Non-pigmented ciliary epithelial cell (primary cell): ENCODE results near the gene SLC12A2.
A peak's percentile ranks its signal among the peaks of the same experiment; 100 is the strongest.

Source experiments
- DNase-seq: peaks from one replicate; pipeline ENCODE4 v3.0.0-alpha.2; 2010; ENCODE audit warnings: low read depth

SLC12A2 gene

DNA sequence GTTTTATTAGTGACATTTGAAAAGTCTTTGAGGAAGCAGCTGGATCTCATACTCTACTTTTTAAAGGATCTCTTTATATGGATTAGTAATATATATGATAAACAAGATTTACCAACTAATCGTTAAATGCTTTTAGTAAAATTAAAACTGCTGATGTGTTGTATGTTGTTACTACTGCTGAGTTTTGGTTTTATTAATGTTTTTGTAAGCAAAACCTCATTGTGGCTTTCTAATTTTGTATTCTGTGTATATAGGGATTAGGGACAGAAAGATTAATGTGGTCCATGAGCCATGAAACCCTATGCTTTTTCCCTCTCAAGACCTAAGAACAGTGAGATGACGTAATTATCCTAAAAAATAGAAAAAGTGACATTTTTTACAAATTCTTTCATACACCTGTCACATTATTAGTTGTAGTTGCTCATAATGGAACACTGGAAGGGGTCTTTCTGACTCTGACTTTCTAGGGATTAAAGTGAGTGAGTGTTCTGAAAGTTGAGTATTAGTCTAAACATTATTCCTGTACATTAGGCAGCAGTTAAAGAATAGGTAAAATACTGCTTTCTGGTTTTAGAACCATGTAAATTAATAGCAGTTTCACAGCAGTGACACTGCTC lies 85.9 kb downstream of the SLC12A2 start:
- no peak for DNase-seq

DNA sequence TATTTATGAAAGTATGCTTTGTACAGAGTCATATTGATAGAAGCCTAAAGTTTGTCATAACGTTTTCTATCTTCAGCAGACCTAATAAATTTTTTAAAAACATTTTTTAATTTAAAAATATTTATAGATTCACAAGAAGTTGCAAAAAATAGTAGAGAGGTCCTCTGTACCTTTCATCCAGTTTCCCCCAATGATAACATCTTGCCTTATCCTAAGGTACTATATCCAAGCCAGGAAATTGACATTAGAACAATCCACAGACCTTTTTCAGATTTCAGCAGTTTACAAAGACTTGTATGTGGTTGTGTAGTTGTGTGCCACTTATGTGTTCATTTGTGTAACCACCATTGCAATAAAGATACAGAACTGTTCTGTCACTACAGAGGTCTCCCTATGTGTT lies 88.5 kb downstream of the SLC12A2 start:
- DNase-seq: no peak

DNA sequence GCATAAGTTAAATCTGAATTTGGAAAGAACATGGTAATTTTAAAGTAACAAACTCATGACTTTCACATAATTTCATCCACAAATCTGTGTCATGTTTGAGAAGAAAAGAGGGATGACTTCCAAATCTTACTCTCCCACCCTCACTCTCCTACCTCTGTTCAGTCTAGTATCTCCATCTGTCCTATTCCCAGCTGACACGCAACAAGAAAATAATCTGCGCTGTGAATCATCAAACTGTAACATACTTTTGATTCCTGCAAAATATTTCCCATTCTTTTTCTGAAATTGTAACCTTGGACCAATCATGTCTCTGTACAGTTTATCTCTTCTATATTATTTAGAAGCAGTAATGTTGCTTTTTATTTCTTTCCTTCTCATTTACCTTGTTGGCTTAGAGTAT lies 91.4 kb downstream of the SLC12A2 start:
- peak; percentile 45 for DNase-seq

DNA sequence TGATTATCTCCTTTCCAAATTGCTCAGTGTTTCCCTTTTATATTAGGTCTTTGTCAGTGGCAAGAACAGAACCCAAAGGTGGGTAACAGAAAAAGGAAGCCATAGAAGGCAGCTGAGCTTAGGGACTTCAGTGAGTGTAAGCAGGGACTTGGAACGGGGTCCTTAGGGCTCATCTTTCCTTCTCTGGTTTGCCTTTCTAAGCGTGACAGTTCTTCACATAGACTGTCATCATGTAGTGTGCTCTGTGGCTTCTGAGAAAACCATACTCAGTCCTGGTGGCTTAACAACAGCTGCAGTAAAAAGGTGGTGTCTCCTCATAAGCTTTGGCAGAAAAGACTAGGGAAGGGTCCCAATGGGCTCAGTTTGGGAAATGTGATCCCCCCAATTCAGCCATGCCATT lies 108.8 kb downstream of the SLC12A2 start:
- DNase-seq: no peak

DNA sequence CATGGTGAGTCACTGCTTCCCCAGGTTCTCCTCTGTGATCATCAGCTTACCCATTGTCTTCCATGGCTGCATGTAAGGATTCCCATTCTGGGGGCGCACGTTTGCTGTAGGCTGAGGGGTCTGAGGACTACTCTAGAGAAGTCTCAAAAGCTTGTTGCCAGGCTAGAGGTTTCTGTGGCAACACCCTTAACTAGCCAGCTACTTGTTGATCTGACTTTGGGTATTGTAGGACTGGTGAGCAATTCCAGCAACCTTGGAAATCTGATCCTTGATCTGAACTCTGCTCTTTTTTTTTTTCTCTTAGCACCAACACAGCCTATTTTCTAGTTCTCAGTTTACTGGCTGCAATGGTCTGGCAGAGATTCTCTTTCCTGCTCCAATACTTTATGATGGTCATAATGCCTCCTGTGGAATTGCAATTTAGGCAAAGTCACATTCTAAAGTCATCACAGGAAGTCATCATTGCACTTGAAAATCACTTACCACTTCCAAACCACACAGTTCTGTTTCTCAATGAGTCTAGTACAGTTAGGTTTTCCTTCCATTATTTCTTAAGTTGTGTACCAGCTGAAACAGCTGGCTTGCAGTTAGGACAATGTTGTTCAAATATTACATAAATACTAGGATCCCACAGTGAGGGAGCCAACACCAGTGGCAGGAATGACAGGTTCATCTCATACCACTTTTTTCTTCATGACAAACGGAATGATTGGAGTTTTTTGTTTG lies 110.3 kb downstream of the SLC12A2 start:
- DNase-seq: no peak

DNA sequence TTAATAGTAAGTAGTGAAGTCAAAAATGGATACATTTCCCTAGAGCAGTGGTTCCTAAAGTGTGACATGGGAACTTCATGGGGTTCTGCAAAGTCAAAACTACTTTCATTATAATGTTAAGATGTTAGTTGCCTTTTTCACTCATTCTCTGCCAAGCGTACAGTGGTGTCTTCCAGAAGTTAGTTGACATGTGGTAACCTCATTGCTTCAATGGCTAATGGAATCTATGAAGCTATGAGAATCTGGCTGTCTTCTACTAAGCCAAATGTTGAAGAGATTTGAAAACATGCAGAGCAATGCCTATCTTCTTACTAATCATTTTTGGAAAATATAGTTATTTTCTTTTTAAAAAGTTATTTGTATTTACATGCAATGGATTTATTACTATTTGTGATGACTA lies 111.8 kb downstream of the SLC12A2 start:
- DNase-seq: no peak

DNA sequence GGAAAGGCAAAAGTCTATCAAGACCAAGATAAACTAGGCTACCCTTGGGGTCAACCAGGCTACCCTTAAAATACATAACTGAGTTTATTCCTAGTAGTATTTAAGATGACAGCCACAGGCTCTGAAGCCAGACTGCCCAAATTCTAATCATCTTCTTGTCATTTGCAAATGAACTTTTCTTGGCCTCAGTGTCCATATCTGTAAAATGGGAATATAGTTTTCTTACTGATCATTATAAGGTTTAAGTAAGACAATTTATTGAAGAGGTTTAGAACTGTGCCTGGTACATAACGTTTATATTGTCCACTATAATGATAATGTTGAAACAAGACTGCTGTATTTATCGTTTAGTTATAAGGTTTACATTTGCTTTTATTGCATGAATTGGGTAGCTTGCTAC lies 112.5 kb downstream of the SLC12A2 start:
- no peak for DNase-seq

DNA sequence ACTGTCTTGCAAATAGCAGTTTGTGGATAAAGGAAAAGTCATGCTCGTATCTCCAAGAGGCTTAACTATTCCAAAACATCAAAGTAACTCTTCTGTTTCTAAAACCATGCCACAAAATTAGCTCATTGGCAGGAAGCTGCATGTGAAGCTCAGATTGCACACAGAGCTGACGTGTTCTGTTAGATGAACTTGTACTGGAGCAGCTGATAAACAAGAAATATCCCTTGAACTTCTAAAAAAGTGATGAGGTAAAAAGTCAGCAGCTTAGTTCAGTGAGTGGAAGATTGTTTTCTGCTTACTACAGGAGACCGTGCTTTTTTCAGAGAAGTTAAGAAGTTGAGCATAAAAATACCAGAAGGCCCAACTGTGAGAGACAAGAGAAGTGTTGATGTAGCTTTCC lies 113.2 kb downstream of the SLC12A2 start:
- peak; percentile 68 for DNase-seq

DNA sequence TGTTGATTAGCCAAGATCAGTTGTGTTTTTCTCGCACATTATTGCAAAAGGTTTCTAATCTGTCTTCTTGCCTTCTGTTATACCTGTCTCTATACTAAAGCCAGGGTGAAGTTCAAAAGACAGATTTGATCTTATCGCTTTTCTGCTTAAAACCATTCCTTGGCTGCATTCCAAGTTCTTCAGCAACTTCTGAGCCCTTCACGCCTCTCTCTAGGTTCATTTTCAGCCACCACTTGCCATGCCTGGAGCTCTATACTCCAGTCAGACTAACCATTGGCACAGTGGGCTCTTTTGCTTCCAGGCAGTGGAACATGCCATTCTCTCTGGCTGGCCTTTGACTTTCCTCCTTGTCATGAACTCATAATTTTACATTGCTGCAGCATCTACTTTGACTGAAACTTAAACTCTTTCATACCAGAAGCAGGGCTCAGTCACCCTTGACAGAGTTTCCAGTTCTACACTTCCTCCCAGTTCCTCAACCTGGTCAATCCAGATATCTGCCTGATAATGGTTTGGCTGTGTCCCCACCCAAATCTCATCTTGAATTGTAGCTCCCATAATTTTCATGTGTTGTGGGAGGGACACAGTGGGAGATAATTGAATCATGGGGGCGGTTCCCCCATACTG lies 114.4 kb downstream of the SLC12A2 start:
- no peak for DNase-seq

DNA sequence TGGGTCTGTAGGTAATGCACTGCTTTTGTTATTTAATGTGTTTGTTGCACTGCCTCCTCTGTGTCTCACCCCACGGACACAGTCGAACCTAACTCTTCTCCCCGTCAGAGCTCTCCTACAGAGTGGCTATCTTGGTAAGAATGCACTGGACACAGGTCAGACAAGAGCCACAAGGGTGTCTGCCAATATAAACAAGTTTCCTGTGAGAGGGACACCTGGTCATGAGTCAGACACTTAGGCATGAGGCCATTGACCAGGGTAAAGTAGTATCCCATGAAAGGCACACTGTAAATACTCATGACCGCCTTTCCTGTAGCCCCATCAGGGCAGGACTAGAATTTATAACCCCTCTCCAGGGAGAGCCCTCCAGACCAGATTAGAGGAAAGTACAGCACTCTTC lies 115.5 kb downstream of the SLC12A2 start:
- DNase-seq: no peak

DNA sequence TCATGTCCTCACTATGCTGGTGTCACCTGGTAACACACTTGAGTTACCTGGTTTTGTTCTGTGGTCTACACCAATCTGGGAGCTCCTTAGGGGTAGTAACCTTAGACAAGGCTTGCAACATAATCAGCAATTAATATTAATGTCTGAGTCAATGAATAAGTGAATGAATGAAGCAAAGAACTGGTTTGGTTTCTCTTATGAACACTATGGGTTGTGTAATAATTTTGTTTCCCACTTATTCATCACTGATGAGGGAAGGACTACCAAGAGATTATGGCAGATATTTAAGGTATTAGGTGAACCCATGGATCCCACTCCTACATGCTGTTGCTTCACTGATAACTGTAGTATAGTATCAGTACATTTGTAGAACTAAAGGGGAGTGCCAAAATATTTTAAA lies 116.0 kb downstream of the SLC12A2 start:
- DNase-seq: no peak

DNA sequence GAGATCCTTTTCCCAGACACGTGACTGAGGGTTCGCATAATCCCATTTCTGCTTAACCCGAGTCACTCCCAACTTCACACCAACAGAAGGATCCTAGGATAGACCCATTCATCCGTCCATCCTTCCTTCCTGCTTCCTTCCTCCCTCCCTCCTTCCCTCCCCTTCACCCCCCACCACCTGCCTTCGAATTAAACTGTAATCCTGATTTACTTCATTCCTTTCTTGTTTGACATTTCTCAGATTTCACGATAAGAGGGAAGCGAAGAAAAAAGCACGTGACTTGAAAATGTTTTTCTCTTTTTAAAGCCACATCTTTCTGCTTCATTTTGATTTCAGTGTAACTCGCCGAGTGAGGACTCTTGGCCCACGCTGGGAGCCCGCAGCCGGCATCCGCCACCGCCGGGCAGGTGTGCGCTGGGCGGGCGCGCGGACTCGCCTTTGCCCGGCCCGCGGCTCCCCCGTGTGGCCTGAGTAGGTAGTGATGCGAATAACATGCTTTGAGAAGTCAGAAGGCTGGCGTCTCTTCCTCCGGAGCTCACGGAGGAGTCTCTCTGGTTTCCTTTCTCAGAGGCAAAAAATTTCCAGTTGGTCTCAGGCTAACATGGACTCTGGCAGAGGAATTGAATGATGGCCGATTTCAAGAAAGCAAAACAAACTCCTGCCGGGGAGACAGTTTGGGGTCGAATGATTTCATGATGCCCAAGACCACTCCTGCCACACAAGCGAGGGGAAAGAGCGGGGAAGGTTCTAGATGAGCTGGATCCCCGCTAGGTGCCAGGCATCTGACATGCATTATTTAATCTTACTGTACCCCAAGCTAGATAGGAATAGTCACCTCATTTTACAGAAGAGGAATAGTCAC lies 117.7 kb downstream of the SLC12A2 start:
- DNase-seq: no peak

DNA sequence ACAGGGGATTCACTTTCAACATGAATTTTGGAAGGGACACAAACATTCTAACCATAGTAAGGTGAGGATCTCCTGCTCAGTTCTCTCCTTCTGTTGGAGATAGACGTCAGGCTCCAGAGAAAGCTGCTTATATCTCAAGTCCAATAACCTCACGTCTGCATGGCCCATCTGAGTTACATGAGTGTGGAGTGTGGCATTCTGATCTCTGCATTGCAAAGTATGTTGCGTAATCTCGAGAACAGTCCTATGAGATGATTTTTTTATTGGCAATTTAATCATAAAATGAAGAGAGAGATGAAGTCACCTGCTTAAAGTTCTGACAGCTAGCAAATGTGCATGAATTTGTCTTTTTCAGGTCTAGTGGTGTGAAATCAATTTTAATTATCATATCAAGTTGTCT lies 118.8 kb downstream of the SLC12A2 start:
- no peak for DNase-seq

DNA sequence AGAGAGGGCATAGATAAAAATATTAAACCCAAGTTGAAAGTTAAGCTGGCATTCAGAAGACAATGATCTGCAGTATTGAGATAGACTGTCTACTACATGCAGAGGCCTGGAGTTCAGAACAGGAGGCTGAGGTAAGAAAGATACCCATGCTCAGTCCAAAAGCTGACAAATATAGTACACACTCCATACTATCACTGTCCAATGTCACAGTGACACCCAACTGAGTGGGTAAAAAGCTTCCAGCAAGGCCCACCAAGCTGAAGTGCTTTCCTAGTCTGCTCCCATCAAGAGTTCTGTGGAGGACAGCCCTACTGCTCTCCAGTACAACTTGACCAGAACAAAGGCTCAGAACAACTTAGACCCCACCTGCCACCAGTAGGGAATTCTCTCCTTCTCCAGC lies 124.9 kb downstream of the SLC12A2 start:
- no peak for DNase-seq

DNA sequence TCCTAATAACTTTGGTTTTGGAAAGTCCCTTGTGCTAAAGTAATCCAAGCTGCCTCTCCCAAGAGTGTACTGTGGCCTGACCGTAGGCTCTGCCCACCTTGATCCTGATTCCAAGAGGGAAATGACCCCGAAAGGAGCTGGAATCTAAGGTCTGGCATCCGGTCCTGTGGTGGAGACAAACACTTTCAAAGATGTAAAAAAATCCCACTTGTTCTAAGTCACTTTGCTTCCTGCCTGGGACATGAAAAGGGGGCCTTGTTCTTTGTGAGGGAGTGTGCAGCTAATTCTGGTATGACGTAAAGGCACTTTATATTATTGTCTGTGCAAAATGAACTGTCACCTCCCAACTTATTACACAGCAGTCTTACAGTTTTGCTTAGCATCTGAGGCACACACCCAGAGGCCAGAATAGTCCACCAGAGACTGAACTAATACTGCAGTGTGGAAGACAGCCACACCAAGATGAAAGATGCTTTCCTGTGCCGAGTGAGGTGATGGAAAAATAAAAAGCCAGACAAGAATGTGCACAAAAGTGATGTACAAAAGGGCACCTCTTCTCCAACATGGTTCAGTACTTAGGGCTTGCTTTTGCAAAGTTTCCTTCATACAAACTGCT lies 128.7 kb downstream of the SLC12A2 start:
- DNase-seq: no peak

DNA sequence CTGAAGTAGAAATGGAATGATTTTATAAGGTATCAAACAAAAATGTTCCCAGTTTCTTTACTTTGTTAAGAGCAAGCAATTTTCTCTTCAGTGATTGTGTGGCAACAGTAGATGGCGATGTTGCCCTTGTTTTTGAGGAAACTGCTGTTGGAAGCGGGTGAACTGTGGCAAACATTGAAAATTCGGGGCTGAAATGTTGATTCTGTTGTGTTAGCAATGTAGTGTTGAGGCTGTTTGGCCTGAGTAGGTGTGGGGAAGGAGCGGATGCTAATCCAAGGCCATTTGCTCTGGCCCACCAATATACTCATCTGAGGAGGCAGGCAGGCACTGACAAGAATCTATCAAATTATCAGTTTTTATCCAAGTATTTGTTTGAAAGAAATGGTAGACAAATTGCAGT lies 129.8 kb downstream of the SLC12A2 start:
- no peak for DNase-seq

DNA sequence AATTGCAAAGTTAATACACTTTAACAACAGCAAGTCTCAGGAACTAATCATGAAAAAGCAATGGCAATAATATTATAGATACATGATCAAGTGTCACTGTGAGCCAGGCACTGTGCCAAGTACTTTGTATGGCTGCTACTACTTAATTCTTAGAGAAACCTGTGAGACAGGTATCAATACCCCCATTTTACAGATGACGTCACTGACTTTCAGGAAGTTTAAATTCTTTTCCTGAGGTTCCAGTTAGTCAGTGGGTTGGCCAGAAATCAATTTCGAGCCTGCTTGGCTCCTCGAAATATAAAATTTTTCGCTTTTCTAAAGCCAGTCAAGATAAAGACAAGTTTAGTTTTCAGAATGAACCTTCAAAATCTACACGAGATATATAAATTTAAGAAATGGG lies 130.3 kb downstream of the SLC12A2 start:
- no peak for DNase-seq

DNA sequence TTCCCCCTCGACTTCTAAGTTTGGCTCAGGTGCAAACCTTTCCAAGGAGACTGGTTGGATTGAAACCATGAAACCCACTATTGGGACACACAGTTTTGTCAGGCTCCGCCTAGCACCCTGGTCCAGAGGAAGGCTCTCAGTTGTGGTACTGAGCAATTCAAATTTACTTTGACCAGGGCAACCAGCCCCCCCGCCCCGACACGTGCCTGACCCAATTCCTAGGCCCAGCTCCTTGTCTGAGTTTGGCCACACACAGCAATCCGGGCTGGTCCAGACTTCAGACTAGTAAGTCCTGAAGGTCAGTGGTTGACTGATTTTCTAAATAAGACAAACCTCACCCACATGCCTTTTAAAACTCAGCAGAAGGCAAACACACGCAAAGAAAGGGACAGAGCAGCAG lies 132.7 kb downstream of the SLC12A2 start:
- DNase-seq: no peak

DNA sequence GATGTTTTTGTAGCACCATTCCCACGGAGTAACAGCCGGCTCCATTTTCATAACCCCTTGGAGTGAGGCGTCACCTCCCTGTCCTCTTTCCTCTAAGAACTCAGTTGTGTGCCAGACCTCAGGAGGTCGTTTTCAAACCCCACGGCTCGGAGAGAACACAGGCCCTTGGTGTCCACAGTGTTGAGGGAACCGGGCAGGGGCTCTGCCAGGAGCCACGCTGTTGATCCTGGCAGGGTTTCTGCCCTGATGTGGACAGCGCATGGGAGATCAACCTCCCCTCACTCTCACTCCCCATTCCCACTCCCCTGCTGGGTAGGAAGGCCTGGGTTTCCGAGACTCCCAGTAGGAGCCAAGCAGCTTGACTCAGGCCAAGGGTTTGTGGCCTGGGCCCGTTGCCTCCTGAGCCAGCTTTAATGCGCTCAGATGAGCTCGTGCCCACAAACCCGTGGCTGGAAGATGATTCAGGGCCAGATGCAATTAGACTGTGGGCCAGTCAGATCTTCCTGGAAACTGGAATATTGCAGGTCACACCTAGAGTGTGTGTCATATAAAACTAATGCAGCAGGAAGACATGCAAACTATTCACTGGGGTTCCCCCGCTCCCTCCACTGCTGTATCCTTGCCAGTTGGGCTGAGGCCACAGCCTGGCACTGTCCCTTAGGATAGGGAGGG lies 133.4 kb downstream of the SLC12A2 start:
- no peak for DNase-seq

DNA sequence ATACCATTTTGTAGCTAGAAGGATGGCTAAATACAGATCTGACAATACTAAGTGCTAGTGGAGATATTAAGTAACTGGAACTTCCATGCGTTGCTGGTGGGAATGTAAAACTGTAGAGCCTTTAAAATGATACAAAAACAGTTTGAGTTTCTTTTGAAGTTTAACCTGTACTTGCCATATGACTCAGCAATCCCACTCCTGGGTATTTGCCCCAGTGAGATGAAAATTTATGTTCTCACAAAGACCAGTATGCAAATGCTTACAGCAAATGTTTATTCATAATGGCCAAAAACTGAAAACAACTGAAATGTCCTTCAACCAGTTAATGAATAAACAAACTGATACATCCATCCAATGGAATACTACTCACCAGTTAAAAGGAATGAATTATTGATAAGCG lies 137.3 kb downstream of the SLC12A2 start:
- no peak for DNase-seq

DNA sequence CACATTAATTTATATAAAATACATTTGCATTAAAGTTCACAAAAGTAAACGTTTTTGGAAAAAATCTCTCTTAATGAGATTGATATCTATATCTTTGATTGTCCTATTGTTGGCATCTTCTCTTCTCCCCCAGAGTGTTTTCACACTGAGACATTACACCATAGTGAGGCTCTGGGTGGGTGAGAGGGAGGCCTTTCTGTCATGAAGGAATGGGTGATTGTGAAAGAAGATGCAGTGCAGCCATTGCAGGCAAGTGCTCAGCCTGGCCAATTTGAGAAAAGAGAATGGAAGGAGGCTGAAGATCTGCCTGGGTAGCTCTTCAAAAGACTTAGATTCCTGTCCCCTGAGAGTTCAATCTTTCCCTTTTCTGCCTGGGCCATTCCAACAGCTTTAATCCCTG lies 140.8 kb downstream of the SLC12A2 start:
- DNase-seq: no peak
